Panc1 (cell line): Measurements from ENCODE around the gene EPHA8.

ENCODE experiments used
- POLR2AphosphoS5 ChIP-seq: IDR thresholded peaks from 2 replicates; pipeline ENCODE4 v1.6.1; 2012; ENCODE audit warnings: mild to moderate bottlenecking, low read depth, low read length, moderate library complexity
- SIN3A ChIP-seq: IDR thresholded peaks from 2 replicates; pipeline ENCODE4 v1.6.1; 2012; ENCODE audit warnings: low read depth, mild to moderate bottlenecking, low read length, moderate library complexity, borderline replicate concordance; ENCODE audit not compliant: insufficient read depth
- TCF7L2 ChIP-seq: IDR thresholded peaks from 2 replicates; pipeline ENCODE4 v1.6.1; 2011; ENCODE audit warnings: mild to moderate bottlenecking, low read depth, low read length, inconsistent platforms
- TF ChIP-seq, protein P1 (sequence below): fragments of 450-650 bp; IDR thresholded peaks from 2 replicates; pipeline ENCODE4 v1.5.1; 2017; ENCODE audit warnings: mild to moderate bottlenecking
- TF ChIP-seq, protein P2 (sequence below), 2 experiments: IDR thresholded peaks; 2 replicates each; pipeline ENCODE4 v1.6.1; 2011 to 2012; ENCODE audit warnings: low read depth in 2 of 2, control low read depth in 1 of 2, low read length in 1 of 2, mild to moderate bottlenecking in 1 of 2, moderate library complexity in 1 of 2; ENCODE audit not compliant: insufficient read depth in 1 of 2

DNA sequence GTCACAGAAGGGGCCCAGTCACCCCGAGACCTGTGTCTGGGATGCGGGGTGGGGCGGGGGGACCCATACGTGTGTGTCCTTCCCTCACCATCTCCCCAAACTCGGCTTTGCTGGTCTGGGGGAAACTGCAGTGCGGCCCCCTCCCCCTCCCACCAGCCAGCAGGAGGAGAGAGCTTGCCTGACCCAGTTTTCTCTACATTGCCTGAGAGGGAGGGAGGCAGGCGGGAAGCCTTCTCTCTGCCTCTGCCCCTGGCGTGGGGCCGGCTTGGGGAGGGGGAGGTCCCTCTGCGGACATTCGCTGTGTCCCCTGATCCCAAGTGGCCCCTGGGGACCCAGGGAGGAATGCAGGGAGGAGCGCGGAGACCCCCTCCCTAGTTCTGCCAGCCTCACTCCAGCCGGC is 3.9 kb downstream of the EPHA8 start:
- TF ChIP-seq POLR2AphosphoS5 (no peak), SIN3A (no peak), TCF7L2 (no peak)
- TF ChIP-seq, protein P1, sequence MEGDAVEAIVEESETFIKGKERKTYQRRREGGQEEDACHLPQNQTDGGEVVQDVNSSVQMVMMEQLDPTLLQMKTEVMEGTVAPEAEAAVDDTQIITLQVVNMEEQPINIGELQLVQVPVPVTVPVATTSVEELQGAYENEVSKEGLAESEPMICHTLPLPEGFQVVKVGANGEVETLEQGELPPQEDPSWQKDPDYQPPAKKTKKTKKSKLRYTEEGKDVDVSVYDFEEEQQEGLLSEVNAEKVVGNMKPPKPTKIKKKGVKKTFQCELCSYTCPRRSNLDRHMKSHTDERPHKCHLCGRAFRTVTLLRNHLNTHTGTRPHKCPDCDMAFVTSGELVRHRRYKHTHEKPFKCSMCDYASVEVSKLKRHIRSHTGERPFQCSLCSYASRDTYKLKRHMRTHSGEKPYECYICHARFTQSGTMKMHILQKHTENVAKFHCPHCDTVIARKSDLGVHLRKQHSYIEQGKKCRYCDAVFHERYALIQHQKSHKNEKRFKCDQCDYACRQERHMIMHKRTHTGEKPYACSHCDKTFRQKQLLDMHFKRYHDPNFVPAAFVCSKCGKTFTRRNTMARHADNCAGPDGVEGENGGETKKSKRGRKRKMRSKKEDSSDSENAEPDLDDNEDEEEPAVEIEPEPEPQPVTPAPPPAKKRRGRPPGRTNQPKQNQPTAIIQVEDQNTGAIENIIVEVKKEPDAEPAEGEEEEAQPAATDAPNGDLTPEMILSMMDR = no peak
- TF ChIP-seq, protein P2, sequence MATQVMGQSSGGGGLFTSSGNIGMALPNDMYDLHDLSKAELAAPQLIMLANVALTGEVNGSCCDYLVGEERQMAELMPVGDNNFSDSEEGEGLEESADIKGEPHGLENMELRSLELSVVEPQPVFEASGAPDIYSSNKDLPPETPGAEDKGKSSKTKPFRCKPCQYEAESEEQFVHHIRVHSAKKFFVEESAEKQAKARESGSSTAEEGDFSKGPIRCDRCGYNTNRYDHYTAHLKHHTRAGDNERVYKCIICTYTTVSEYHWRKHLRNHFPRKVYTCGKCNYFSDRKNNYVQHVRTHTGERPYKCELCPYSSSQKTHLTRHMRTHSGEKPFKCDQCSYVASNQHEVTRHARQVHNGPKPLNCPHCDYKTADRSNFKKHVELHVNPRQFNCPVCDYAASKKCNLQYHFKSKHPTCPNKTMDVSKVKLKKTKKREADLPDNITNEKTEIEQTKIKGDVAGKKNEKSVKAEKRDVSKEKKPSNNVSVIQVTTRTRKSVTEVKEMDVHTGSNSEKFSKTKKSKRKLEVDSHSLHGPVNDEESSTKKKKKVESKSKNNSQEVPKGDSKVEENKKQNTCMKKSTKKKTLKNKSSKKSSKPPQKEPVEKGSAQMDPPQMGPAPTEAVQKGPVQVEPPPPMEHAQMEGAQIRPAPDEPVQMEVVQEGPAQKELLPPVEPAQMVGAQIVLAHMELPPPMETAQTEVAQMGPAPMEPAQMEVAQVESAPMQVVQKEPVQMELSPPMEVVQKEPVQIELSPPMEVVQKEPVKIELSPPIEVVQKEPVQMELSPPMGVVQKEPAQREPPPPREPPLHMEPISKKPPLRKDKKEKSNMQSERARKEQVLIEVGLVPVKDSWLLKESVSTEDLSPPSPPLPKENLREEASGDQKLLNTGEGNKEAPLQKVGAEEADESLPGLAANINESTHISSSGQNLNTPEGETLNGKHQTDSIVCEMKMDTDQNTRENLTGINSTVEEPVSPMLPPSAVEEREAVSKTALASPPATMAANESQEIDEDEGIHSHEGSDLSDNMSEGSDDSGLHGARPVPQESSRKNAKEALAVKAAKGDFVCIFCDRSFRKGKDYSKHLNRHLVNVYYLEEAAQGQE (IDR thresholded peaks at IDR 0.05; ENCODE audit: insufficient read depth in 1 of 2, low read depth in 2 of 2, low read length in 1 of 2) = no peak
